Stimulated activated CD4-positive, alpha-beta T cell treated with anti-CD3 and anti-CD28 coated beads, Interleukin-1b, Interleukin-23, amount 100 ng/mL, for 48 hours (primary cell): Measurements from ENCODE around the gene COA8.
"Not testable (repeated sequence)": the region's sequence is repeated elsewhere in the genome, so short reads cannot be mapped to it uniquely, and the experiment has no call there.

Experiments
- DNase-seq: peaks from one replicate; pipeline ENCODE4 v3.0.0-alpha.2; 2020

COA8 gene

DNA sequence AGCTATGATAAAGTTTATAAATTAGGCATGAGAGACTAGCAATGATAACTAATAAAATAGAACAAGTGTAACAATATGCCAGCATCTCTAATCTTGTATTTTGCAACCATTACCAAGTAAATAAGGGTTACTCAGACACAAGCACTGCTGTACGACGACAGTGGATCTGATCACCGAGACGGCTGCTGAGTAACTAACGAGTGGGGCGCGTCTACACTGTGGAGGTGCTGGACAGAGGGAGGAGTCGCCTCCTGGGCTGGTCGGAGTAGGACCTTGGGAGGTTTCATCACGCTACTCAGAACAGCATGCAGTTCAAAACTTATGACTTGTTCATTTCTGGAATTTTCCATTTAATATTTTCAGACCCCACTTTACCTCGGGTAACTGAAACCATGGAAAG, 18.4 kb downstream of the COA8 start:
- no peak for DNase-seq

DNA sequence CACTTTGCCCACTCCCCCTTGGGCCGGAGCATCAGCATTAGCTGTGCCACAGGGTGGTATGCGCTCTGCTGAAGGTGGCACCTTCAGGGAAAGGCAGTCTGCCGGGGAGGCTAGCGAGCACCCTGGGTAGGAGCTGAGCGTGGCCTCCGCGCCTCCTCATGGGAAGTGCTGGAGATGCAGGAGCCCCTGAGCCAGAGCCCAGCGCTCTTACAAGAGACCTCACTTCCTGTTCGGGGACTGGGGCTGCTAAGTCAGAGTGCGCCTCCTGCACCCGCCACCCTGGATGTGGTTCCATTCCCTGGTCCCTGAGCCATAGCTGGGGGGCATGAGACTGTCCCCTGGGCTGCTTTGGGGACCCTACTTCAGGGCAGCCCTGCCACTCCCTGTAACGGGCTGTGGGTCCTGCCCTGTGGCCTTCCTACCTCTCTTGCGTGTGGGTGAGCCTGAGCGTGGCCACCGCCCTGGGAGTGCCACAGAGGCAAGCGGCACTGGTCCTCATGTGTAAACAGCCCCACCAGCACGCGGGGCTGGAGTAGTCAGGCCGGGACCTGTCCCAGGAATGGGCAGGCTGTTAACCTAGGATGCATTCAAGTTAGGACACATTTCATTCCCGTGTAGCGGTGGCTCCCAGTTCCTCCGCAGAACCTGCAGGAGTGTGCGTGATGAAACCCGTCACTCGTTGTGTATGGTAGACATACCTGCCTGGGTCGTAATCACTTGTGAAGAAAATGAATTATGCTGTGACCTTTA, 19.4 kb downstream of the COA8 start:
- no peak for DNase-seq

DNA sequence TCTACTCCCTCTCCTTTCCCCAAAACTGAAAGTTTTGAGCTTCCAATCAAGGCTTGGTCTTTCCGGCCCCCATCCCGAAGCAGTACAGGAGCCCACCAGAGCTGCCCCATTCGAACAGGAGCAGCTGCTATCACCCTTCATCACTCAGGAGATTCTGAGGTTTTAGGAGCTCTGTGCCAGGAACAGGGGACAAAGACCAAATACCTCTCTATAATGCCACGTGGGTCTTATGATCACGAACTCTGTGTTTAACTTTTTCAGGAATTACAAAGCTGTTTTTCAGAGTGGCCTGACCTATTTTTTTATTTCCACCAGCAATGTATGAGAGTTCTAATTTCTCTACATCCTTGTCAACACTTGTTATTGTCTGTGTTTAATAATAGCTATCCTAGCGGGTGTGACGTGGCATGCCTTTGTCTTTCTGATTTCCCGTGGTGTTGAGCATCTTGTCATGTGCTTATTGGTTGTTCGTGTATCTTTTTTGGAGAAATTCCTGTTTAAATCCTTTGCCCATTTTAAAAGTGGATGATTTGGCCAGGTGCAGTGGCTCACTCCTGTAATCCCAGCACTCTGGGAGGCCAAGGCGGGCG, 21.7 kb downstream of the COA8 start:
- no peak for DNase-seq

DNA sequence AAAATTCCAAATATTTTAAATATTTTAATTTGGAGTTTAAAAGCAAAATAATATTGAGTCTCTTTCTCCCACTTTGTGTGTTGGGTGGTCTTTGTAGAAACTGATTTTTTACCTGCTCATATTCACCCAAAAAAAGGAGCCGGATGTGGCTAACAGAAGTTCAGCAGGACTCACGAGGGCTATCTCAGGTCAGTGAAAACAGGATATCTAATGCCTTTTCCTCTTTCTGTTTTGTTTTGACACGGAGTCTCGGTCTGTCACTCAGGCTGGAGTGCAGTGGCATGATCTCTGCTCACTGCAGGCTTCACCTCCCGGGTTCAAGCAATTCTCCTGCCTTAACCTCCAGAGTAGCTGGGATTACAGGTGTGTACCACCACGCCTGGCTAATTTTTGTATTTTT, 30.8 kb downstream of the COA8 start:
- DNase-seq = no peak

DNA sequence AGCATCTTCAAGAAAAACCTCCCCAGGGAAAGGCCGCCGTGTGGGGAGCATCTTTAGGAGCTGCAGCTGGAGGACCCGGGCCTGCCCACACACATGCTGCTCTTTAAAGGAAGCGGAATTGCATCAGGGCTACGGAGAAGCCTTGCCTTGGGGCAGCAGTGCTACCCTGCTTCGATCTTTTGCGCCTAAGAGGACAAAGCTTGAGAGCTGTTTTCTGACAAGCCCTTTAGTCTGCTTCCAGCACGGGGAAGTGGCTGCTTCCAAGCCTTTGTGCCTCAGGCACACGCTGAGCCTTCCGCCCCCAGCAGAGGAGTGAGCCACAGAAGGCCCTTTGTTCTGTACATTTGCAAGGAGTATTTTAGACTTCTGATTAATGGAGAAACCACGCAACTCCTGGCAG, 31.5 kb downstream of the COA8 start:
- DNase-seq = no peak

DNA sequence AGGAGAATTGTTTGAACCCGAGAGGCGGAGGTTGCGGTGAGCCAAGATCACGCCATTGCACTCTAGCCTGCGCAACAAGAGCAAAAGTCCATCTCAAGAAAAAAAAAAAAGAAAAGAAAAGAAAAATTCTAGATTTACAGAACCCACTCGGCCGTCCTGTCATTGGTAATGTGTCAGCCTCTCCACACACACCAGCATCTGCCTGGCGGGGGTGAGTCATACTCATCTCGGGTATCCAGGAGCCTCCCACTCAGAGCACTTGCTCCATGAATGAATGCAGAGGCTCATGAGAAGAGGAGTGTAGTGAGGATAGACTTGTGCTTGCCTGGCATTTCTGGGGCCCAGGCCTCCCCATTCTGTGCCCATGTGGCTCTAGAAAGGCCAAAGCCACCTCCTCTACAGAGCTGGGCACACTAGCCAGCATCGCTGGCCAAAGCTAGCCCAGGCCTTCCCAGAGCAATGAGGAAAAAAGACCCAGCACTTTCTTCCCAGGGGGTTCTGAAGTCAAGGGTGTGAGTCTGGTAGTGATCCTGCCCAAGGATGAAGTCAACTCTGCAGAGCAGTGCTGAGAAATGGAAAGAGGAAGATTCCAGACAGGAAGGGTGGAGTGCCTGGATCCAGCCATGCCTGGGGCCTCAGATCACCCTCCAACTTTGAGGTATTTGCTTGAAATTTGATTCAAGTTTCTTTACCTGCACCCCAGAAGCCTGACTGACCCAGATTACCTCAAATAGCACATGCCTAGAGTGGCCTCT, 35.0 kb downstream of the COA8 start:
- DNase-seq = peak; percentile 33

DNA sequence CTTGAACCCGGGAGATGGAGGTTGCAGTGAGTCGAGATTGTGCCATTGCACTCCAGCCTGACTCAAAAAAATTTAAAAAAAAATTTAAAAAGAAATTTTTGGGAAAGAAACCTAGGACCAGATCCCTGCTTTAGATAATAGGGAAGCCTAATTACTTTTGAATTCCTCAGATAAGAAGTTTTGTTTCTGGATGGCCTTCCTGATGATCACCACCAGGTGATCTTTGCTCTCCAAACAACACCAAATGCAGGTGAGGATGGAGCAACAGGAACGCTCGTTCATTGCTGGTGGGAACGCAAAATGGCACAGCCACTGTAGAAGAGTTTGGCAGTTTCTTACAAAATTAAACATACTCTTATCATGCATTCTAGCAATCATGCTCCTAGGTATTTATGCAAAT, 37.7 kb downstream of the COA8 start:
- no peak for DNase-seq

DNA sequence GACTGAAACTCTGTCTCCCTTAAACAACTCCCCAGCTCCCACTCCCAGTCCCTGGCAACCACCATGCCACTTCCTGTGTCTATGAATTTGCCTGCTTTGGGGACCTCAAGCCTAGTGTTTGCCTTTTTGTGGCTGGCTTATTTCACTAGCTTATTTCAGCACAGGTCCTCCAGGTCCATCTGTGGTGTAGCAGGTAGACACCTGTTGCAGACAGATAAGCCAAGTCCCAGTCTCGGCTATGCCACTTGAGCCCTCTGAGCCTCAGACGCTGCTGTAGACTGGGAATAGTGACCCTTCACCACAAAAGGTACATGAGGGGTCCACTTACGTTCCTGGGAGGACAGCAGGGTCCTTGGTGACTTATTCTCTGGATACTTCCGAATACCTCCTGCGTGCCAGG, 41.9 kb downstream of the COA8 start:
- DNase-seq = no peak

DNA sequence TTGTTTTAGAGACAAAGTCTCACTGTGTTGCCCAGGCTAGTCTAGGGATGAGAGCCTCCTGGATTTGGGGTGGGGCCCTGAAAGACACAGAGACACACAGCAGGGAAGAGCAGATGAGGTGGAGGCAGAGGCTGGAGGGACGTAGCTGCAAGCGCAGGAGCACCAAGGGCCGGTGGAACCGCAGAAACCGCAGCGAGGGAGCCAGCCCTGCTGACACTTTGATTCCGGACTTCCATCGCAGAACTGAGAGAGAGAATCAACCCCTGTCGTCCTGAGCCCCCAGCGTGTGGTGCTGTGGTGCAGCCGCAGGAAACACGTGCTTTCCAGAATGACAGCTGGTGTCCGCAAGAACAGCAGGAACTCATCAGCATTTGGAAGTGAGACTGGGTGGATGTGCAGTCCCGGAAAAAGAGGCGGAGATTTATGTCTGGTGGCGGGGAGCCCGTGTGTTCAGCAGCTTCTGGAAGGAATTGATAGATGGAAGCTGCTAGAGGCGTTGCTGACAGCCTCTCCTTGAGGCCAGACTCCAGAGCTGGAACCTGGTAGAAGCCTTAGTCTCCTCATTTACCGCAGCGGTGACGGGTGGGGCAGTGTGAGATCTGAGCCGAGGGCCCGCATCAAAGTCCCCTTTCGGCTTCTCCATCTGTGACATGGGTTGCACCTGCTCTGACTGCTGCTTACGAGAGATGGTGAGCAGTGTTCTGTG, 44.4 kb downstream of the COA8 start:
- peak; percentile 52 for DNase-seq

DNA sequence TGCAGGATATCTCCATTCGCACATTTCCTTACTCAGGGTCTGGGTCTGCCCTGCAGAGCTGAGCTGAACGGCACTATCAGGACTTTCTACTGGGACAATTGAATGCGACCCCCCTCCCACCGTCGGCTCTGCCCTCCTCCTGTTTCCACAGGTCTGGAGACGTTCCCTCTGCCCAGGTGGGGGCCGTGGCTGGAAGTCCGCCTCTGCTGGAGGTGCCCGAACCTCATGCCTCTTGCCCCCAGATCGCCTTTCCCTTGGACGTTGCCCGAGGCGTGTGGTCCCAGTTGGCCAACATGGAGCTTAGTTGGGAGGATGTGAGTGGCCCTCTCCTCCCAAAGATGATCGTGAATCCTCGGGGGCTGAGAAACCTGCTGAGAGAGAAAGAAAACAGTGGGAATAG, 45.1 kb downstream of the COA8 start:
- no peak for DNase-seq

DNA sequence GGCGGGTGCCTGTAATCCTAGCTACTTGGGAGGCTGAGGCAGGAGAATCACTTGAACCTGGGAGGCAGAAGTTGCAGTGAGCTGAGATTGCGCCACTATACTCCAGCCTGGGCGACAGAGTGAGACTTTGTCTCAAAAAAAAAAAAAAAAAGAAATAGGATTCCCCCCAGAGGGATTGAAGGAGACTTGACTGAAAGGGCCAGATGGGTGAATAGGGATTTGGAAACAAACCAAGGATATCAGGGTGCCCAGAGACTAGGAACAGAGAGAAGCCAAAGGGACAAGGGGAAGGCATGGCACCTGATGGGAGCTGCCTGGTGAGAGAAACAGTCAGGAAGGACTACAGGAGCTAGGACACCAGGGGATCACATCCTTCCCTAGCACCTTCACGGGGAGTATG, 46.3 kb downstream of the COA8 start:
- not testable (repeated sequence) for DNase-seq

DNA sequence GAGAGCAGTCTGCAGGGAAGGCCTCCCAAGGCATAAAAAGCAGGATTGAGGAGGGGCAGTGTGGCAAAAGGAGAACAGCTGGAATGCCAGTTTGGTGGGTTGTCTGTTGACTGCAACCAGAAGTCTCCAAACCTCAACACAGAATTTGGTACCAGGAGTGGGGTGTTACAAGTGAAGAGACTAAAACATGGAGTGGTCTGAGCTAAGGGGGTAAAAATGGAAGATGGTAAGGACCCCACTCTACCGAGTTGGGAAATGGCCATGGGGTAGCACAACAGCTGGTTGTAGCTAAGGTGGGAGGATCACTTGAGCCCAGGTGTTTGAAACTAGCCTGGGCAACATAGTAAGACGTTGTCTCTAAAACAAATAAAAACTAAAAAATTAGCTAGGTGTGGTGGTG, 48.5 kb downstream of the COA8 start:
- DNase-seq = no peak

DNA sequence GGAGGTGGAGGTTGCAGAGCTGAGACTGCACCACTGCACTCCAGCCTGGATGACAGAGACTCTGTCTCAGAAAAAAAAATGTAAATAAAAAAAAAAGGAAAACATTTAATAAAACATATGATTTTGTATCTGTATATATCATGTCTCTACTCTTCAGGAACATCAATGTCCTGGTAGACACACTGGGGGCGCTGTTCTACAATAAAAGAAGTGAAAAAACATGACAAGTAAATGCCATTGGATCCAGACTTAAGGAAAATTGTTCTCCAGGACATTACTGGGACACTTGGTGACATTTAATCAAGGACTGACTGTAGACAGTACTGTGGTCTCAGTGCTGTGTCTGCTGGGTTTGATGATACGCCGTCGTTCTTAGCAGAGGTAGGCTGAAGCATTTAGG, 50.8 kb downstream of the COA8 start:
- no peak for DNase-seq

DNA sequence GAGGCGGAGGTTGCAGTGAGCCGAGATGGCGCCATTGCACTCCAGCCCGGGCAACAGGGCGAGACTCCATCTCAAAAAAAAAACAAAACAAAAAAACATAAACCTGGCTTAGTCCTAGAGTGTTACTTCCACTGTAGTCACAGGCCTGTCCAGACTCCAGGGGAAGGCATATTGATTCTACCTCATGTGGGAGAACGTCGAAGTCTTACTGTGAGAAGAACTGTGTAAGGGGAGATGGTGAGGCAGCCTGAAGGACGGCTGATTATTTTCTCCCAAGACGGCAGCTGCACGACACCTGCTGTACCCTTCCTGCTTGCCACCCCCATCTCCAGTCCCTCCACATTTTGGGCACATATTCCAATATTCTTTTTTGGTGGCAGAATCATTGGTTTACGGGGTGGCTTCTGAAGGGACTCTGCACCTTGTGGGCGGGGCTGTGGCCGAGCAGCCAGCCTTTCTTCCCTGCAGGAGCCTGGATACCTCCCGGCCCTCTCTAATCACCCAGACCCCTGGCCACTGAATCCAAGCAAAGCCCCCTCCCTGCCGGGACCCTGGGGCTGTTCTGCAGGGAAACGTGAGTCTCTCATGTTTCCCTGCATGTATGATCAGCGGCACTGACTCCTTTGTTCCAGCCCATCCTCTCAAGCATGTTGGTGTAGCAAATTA, 54.0 kb downstream of the COA8 start:
- DNase-seq = no peak

DNA sequence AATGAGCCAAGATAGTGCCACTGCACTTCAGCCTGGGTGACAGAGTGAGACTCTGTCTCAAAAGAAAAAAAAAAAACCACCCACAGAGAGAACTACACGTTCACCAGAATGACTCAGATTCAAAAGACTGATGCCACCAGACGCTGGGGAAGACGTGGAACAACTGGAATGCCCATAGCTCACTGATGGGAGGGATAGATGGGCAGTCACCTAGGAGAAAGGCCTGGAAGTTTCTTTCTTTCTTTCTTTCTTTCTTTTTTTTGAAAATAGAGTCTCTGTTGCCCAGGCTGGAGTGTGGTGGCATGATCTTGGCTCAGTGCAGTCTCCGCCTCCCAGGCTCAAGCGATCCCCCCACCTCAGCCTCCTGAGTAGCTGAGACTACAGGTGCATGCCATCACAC, 56.3 kb downstream of the COA8 start:
- no peak for DNase-seq

DNA sequence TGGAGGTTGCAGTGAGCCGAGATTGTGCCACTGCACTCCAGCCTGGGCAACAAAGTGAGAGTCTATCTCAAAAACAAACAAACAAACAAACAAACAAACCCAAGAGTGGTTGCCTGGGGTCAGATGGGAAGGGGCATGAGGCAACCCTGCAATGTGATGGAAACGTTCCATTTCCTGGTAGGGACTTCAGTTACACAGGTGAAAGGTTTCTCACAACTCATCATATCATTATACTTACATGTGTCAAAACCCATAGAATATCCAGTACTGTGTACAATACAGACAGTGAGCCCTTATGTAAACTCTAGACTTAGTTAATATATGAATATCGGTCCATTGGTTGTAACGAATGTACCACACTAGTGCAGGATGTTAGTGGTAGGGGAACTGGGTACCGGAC, 59.1 kb downstream of the COA8 start:
- no peak for DNase-seq

DNA sequence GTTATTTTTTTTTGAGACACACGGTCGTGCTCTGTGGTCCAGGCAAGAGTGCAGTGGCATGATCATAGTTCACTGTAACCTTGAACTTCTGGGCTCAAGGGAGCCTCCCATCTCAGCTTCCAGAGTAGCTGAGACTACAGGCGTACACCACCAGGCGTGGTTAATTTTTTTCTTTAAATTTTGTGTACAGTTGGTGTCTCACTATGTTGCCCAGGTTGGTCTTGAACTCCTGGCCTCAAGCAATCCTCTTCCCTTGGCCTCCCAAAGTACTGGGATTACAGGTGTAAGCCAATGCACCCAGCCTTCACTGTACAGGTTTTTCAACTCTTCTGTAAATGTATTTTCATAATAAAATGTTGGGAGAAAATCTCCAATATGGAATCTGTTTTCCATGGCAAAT, 60.5 kb downstream of the COA8 start:
- DNase-seq = no peak

DNA sequence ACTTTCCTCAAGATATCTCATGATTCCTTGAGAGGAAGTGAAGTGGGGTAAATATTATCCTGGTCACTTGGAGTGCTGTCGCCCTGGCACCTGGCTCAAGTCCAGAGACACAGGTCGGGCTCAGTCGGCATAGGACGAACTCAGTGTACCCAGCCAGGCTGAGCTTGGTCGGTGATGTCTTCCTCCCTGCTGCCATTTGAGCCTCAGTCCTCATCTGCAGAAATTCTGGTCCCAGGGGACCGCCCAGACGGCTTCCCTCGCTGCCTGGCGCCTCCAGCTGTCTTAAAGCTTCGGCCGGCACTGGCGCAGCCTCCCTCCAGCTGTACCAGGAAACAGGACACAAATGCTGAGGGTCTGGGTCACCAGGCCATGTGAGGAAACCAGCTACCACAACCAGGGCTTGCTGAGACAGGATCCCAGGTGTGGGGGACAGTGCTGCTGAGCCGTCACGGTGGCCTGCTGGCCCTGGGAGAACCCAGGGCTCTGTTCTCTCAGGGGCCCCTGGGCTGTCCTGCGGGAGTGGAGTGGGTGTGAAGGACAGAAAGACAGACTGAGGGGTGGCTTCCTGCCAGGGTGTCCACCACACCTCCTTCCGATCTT, 61.2 kb downstream of the COA8 start:
- DNase-seq = no peak

DNA sequence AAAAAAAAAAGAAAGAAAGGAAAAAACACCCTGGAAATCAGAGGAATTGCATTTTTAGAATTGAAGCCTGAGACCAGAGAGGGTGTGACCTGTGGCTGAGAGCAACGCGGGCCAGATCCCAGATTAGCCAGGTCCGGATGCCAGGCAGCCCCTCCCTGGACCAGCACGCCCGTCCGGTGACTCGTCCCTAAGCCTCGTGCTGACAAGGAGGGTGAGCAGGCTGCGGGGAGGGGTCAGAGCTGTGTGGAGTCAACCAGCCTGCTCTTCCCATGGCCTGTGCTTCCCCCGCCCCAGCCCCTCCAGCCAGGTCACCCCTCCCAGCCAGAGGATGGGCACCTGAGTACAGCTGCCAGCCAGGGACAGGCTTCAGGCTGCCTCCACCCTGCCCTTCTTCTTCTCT, 62.1 kb downstream of the COA8 start:
- DNase-seq = peak; percentile 15

DNA sequence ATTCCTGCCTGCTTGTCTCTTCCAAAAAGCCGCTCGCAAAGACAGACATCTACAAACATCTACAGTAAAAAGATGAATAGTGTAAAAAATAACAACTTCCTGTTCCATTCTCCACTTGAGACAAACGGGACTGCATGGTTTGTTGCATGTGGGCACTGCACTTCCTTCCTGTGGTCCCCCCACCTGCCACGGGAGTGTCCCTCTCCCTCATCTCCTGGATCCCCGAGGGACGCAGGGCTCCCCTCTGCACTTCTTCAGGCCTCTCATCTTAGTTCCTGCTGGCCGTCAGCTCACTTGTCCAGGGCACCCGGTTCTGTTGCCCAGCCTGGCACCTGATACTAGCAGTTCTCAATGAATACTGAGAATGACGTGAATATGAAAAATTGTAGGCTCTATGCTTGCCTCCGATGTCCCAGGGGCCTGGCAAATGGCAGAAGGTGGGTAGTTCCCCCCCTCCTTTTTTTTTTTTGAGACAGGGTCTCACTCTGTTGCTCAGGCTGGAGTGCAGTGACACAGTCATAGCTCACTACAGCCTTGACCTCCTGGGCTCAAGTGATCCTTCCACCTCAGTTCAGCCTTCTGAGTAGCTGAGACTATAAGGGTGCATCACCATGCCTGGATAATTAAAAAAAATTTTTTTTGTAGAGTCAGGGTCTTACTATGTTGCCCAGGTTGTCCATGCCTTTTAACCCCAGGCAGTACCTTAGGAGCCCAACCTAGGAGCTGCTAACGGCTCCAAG, 62.8 kb downstream of the COA8 start:
- no peak for DNase-seq

DNA sequence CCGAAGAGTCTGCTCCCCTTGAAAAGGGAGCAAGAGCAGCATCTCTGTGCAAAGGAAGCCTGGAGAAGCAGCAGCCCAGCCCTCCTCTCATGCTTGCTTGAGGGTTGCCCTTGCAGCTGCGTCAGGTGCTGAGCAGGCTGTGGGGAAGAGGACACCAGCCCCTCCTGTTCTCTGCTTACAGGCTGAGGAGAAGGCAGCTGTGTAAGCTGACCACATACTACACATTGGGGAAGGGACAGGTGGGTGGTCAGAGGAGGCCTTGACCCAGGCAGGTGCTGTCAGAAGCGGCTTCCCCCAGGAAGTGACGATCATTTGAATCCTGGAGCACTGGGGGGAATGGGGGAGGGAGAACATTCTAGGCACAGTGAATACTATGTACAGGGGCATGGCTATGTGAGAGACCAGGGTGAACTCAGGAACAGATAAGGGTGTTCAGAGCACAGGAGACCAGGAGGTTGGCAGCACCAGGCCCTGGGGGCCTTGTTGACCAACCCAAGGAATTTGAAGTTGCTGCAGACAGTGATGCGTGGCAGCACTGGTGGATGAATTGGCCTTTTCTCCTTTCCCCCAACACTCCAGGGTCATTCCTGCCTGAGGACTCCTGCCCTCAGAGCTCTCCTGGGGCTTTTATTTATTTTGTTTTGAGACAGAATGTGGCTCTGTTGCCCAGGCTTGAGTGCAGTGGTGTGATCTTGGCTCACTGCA, 63.5 kb downstream of the COA8 start:
- no peak for DNase-seq
